ENCODE measurements around the gene MED31. TPM values are rescaled to one million over a fixed set of nuclear protein-coding genes. Genes with fewer than 3 reads are reported as not detected.

MED31 gene
- total and polyA plus RNA-seq, 2 donors (not counting 3 experiments of a cell fraction or from before 2014, with no cell fraction given) = 13.7 to 29.4 TPM

- H3K79me2 ChIP-seq (ENCODE audit: control insufficient read depth, insufficient read depth, low read length) = peaks cover 40% of the 10 kb centered on the region
- intact Hi-C loops (cut with micrococcal nuclease) = loop anchor here (10.0 kb wide), 2 partner anchors 807 to 1057 kb away; partner anchors contain the start of gene NLRP1
- dilution Hi-C loops (cut with MboI; ENCODE audit: extremely low pct_ligation_motif_present, low sequenced_read_pairs) = no loop called here
These were observed 10.1 kb downstream of the MED31 start for GRCh38 chr17:6641247-6641863.

More at GRCh38 chr17:6641247-6641863, 10.1 kb downstream of the MED31 start:
- no peaks in the 10 kb centered on the region for H4K20me1 ChIP-seq (replicated peaks; ENCODE audit: control insufficient read depth, extremely low read depth, insufficient read depth, low read length)
- H2AFZ ChIP-seq (ENCODE audit: low read depth, low read length) = peak overlapping the region; percentile 99
- H3K9ac ChIP-seq (replicated peaks; ENCODE audit: extremely low read depth, insufficient read depth, low read length) = peak overlapping the region; percentile 68
- ChIA-PET CTCF (interaction anchor here (0.9 to 5.2 kb wide), 4 partner anchors 26 to 205 kb away, joined by 3 to 38 read pairs (median 3); no protein-coding TSS in a partner anchor), POLR2A (no interaction called here)
- H3K27me3 ChIP-seq (ENCODE audit: control insufficient read depth in 2 of 2, insufficient read depth in 2 of 2, low read length in 2 of 2) = no peaks in the 10 kb centered on the region
- H3K27ac ChIP-seq (ENCODE audit: insufficient read depth, low read depth, low read length) = peak overlapping the region; percentile 83
- no peaks in the 10 kb centered on the region for H3K9me3 ChIP-seq (replicated peaks; ENCODE audit: control insufficient read depth, insufficient read depth, low read length)
- H3K4me3 ChIP-seq (replicated peaks in 1 of 3; ENCODE audit: insufficient read depth in 1 of 3, low read depth in 1 of 3, low read length in 3 of 3) = peak overlapping the region; percentile 44 to 86 (median 70)
- peak; percentile 9 for TF ChIP-seq POLR2A (IDR thresholded peaks at IDR 0.05; ENCODE audit: low read depth, low read length)
- TF ChIP-seq CTCF (IDR thresholded peaks at IDR 0.05; ENCODE audit: extremely low read depth in 1 of 2, insufficient read depth in 1 of 2, low read depth in 1 of 2, low read length in 2 of 2) = no peak
- TF ChIP-seq MAX (IDR thresholded peaks at IDR 0.05; ENCODE audit: insufficient read depth, insufficient read length) = no peak
- H3K4me2 ChIP-seq (ENCODE audit: insufficient read depth, low read length) = peak overlapping the region; percentile 76
- peaks cover 15% of the 10 kb centered on the region for H3K4me1 ChIP-seq (ENCODE audit: control insufficient read depth, extremely low read depth, insufficient read depth, low read length)
- FAIRE-seq (peak; percentile 48), DNase-seq (ENCODE audit: low read depth, low spot score) (no peak)
- H3K36me3 ChIP-seq (ENCODE audit: control insufficient read depth in 2 of 2, extremely low read depth in 1 of 2, insufficient read depth in 2 of 2, low read length in 2 of 2) = peaks cover 5% of the 10 kb centered on the region in 2 experiments
- no peaks in the 10 kb centered on the region for H3K9me1 ChIP-seq (replicated peaks; ENCODE audit: control insufficient read depth, extremely low read depth, insufficient read depth, low read length)
- TSS peak; percentile 68 for BruUV-seq (replicated peaks)

All from endothelial cell of umbilical vein (primary cell).